ENCODE data around the gene AMIGO2.

Gene AMIGO2

DNA sequence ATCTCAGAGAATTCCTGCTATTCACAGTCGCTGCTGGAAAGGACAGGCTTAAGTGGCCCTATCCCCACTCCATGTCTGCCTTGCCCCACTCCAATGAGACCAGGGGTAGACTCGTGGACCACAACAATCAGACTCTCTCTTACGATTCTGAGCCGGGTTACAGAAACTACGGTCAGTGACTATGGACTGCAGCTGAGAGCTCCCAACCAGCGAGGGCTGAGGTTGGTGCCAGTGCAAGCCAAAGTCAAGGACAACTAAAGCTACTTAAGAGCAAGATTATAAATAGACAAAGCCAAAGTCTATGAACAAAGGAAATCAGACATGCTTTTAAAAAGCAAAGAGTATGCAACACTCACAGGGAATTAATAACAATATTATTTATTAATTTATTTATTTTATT is 18.3 kb upstream of the AMIGO2 start:
- no peak for DNase-seq (ENCODE audit: low read depth in 1 of 2, low spot score in 1 of 2)

DNA sequence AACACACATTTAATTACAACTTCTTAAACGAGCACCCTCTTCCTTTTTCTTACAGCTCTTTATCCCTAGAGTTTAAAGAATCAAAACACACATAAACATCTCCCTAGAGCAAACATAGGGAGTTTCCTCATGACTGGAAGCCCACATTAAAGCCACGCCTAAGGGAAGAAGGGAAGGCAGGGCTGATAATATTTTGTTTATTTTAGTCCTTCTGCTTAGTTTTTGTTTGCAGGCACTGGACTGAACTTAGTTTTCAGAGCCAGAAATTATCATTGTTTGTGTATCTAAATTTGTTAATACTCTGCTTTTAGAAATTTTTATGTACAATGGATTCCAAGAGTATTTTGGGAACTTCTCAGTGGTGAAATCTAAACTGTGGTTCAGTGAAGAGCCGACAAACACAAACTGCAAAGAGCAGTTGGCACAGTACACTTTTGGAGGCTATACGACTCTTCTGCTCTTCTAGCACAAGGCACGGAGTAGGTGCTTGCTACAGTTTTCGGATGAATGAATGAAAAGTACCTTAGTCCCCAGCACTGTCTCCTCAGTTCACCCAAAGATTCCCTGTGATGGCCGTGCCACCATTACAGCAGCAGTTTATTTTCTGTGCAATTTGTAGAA is 17.6 kb upstream of the AMIGO2 start:
- no peak for DNase-seq (ENCODE audit: low read depth in 1 of 2, low spot score in 1 of 2)

DNA sequence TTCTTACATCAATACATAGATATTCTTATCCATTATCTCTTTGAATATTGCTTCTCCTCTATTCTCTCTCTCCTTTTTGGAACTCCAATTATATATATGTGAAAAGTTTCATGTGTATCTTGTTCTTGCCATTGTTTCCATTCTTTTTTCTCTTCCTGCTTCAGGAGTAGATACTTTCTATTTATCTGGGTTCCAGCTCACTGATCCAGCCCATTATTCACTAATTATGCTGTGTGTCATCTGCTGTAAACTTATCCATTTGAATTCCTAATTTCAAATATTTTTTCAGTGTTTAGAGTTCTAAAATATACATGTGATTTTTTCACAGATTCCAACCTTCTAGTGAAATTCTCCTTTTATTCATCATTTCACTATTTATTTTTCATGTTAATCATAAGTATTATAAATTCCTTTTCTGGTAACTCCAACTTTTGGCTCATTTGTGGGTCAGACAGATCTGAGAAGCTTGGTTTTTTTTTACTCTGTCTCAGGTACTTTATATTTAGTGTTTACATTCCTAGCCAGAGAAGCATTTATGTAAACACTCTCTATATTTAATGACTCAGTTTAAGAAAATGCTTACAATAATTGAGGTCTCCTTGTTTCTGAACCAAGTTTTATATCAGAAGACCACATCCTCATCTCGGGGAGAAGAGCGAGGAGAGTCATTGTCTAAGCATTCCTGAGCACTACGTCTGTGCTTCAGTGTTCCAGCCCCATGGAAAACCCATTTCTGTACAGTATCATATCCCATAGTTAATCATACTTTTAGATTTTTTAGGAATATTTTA is 15.9 kb upstream of the AMIGO2 start:
- no peak for DNase-seq (ENCODE audit: low read depth in 1 of 2, low spot score in 1 of 2)

GRCh38 chr12:47094804-47095203 is 15.0 kb upstream of the AMIGO2 start:
- DNase-seq (ENCODE audit: low read depth in 1 of 2, low spot score in 1 of 2): no peak

- no peak for DNase-seq (ENCODE audit: low read depth in 1 of 2, low spot score in 1 of 2)
Observed at GRCh38 chr12:47091009-47091408, 11.2 kb upstream of the AMIGO2 start.

- DNase-seq (ENCODE audit: low read depth in 1 of 2, low spot score in 1 of 2): no peak
Observed at GRCh38 chr12:47088021-47088944, 8.5 kb upstream of the AMIGO2 start.

- no peak for DNase-seq (ENCODE audit: low read depth in 1 of 2, low spot score in 1 of 2)
Observed at GRCh38 chr12:47087088-47087688, 7.4 kb upstream of the AMIGO2 start.

DNA sequence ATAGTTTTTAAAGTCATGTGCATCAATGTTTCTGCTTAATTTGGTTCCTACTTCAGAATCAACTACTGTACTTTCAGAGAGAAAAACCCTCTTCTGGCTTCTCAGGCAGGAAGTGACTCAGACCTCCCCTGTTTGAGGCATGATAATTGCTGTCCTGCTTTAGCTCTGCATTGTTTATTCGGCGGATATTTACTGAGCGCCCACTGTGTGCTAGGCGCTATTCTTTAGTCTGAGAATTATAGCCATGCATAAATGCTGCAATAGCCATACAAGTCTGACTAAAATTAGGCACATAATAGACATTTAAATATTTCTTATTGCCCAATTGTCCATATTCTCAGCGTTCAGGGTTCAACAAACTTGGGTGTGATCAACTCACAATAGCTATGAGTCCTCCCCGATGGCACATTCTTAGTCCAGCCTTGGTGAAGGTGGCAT is 6.1 kb upstream of the AMIGO2 start:
- DNase-seq (ENCODE audit: low read depth in 1 of 2, low spot score in 1 of 2): peak in 1 of 2 donors; percentile 36

DNA sequence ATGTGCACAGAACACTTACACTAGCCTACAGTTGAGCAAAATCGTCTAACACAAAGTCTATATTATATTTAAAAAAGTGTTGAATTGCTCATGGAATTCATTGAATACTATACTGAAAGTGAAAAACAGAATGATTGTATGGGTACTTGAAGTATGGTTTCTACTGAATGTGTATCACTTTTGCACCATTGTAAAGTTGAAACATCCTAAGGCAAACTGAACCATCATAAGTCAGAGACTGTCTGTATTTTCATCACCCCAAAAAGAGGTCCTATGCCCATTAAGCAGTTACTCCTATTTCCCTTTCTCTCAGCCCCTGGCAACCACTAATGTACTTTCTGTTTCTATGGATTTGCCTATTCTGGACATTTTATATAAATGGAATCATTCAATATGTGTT is 4.4 kb upstream of the AMIGO2 start:
- no peak for DNase-seq (ENCODE audit: low read depth in 1 of 2, low spot score in 1 of 2)

DNA sequence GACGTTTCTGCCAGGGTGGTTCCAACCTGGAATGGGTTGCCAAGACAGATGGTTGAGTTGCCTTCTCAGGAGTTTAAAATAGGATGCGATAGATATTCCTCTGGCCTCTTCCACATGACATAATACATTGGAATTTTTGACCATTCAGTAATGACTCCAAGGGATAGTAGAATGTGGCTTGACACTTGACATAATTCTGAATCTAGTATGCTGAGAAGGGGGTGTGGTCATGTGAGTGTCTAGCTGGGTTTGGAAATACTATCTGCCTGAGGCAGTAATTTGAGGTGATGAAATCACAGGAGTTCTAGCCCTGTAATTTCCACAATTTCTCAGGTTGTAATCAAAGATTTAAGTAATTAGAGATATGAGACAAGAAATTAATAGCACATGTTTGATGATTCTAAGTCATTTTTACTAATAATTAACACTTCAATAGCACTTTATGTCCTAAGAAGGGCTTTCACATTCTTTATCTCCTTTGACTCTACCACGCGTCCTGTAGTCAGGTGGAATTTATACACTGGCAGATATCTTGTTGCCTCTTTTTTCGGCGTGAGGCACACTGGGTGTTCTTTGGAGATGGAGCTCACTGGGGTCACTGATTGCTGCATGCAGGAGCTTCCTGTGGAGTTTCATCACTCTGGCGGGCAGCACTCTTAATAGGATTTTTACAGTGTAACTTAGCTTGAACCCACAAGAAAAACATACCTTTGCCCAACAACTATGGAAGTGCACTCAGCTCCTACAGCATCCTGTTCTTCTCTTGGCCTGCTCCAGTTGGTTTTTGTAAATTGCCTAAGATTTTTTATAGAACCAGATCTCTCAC is 3.2 kb upstream of the AMIGO2 start:
- DNase-seq (ENCODE audit: low read depth in 1 of 2, low spot score in 1 of 2): no peak

DNA sequence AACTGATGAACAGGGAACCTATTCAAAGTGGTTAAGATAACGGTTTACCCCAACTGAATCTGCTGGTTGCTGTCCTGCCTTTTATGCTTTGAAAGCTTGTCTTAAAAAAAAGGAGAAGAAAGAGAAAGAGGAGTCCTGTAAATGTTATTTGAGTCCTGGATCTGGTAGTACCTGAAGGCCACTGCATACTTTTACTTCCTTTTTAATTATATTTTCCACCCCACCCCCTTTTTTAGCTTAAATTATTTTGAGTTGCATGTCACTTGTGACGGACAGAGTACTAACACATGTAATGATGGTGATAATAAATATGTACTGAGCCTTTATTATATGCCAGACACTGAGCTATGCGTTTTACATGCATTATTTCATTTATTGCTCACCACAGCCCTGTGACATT is 2.5 kb upstream of the AMIGO2 start:
- no peak for DNase-seq (ENCODE audit: low read depth in 1 of 2, low spot score in 1 of 2)

GRCh38 chr12:47080725-47081502 is 1.2 kb upstream of the AMIGO2 start:
- DNase-seq (ENCODE audit: low read depth in 1 of 2, low spot score in 1 of 2): peak in 1 of 2 donors; percentile 61

- DNase-seq (ENCODE audit: low read depth in 1 of 2, low spot score in 1 of 2): peak in 1 of 2 donors; percentile 26
Observed at GRCh38 chr12:47079981-47080724, 394 bp upstream of the AMIGO2 start.

- DNase-seq (ENCODE audit: low read depth in 1 of 2, low spot score in 1 of 2): peak in 1 of 2 donors; percentile 32
Observed at GRCh38 chr12:47078733-47079467, 859 bp downstream of the AMIGO2 start.

DNA sequence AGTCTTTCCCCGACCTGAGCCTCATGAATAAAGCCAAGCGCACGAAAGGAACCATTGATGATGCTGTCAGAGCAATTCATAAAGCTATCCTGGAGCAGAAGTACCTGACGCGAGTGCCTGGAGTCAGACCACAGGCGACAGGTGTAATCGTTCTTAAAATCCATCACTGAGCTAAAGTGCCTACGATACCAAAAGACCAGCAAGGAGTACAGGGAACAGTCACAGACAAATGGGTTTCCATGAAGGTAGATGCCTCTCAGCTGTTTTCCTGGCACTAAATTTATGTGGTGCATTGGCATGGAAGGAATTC is 1.7 kb downstream of the AMIGO2 start:
- no peak for DNase-seq (ENCODE audit: low read depth in 1 of 2, low spot score in 1 of 2)

GRCh38 chr12:47077206-47078085 is 2.3 kb downstream of the AMIGO2 start:
- no peak for DNase-seq (ENCODE audit: low read depth in 1 of 2, low spot score in 1 of 2)
